SK-MEL-5 (cell line): ENCODE measurements around the gene FLT4. TPM values are rescaled to one million over a fixed set of nuclear protein-coding genes. Genes with fewer than 3 reads are reported as not detected.
"Not testable (repeated sequence)": the region's sequence is repeated elsewhere in the genome, so short reads cannot be mapped to it uniquely, and the experiment has no call there.

Experiments used
- DNase-seq: peaks from one replicate; pipeline ENCODE4 v3.0.0-alpha.2; 2016; ENCODE audit warnings: low read depth, low spot score
- in situ Hi-C: cut with HindIII; loops from 2 replicates; pipeline ENCODE4 v1.10.0; 2016; ENCODE audit warnings: low sequenced_read_pairs, high pct_unique_total_duplicates, low pct_unique_long_range_greater_than_20kb
- total RNA-seq: library from RNA; depleted of rRNA; stranded (reverse); fragments of >200 nt; shearing (Covaris generic); gene quantifications from 2 replicates; pipeline ENCODE4 v1.2.3, GENCODE V29; 2014

The FLT4 gene
- total RNA-seq, 1 experiment from 2014 or later = 0.58 TPM

GRCh38 chr5:180673371-180674089 lies 24.1 kb upstream of the FLT4 start:
- DNase-seq = no peak
- in situ Hi-C loops = no loop called here

- DNase-seq, in situ Hi-C loops: not testable (repeated sequence)
These were observed 22.6 kb upstream of the FLT4 start for GRCh38 chr5:180671958-180672524.

GRCh38 chr5:180670586-180671359 lies 21.4 kb upstream of the FLT4 start:
- DNase-seq = peak; percentile 56
- in situ Hi-C loops = no loop called here

- in situ Hi-C loops = no loop called here
These were observed 20.8 kb upstream of the FLT4 start for GRCh38 chr5:180670157-180670556.

GRCh38 chr5:180669661-180670060 lies 20.3 kb upstream of the FLT4 start:
- in situ Hi-C loops = no loop called here
- DNase-seq = no peak

More at GRCh38 chr5:180670157-180670556, 20.8 kb upstream of the FLT4 start:
- no peak for DNase-seq

GRCh38 chr5:180668835-180669596 lies 19.6 kb upstream of the FLT4 start:
- in situ Hi-C loops = no loop called here
- DNase-seq = peak; percentile 53

- in situ Hi-C loops = no loop called here
- no peak for DNase-seq
These were observed 17.4 kb upstream of the FLT4 start for GRCh38 chr5:180666812-180667211.

GRCh38 chr5:180665682-180666404 lies 16.4 kb upstream of the FLT4 start:
- in situ Hi-C loops = no loop called here
- no peak for DNase-seq

- DNase-seq = no peak
- in situ Hi-C loops = no loop called here
These were observed 9.6 kb upstream of the FLT4 start for GRCh38 chr5:180658774-180659564.

GRCh38 chr5:180655243-180655642 lies 5.8 kb upstream of the FLT4 start:
- in situ Hi-C loops, DNase-seq: not testable (repeated sequence)

- DNase-seq = no peak
- in situ Hi-C loops = no loop called here
These were observed 3.4 kb upstream of the FLT4 start for GRCh38 chr5:180652771-180653170.

GRCh38 chr5:180652346-180652745 lies 2.9 kb upstream of the FLT4 start:
- in situ Hi-C loops = no loop called here
- no peak for DNase-seq

GRCh38 chr5:180648658-180649296 lies 623 bp downstream of the FLT4 start:
- DNase-seq = no peak

GRCh38 chr5:180647941-180648500 lies 1.4 kb downstream of the FLT4 start:
- DNase-seq = no peak

More at GRCh38 chr5:180648658-180649296, 623 bp downstream of the FLT4 start:
- in situ Hi-C loops = no loop called here

GRCh38 chr5:180647465-180647864 lies 1.9 kb downstream of the FLT4 start:
- DNase-seq = no peak
- in situ Hi-C loops = no loop called here

More at GRCh38 chr5:180647941-180648500, 1.4 kb downstream of the FLT4 start:
- in situ Hi-C loops = no loop called here

GRCh38 chr5:180646963-180647305 lies 2.5 kb downstream of the FLT4 start:
- DNase-seq = no peak
- in situ Hi-C loops = no loop called here
